PC-9 (cell line): ENCODE results near the gene RENBP.

ENCODE experiments used
- EZH2 ChIP-seq: fragments of 200-600 bp; sonication (generic); IDR thresholded peaks from 2 replicates; pipeline ENCODE4 v1.8.0; 2017; ENCODE audit warnings: antibody characterized with exemption, low read depth
- TF ChIP-seq, protein P1 (sequence below): fragments of 200-600 bp; sonication (generic); conservative IDR thresholded peaks from 2 replicates; pipeline ENCODE4 v1.6.1; 2017; ENCODE audit warnings: mixed run types, antibody characterized with exemption, mild to moderate bottlenecking, moderate library complexity

DNA sequence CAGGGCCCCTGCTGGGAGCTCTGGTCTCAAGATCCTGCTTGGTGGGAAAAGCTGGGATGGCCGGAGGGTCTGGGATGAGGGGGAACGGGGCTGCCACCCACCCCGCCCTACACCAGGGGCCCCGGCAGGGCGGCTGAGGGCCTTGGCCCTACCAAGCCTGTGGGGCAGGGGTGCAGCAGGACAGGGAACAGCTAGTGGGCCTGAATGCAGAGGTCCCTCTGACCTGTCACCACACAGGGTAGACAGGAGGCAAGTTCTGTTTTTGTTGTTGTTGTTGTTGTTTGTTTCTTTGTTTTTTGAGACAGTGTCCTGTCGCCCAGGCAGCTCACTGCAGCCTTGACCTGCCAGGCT lies 332 bp upstream of the RENBP start:
- TF ChIP-seq, protein P1, sequence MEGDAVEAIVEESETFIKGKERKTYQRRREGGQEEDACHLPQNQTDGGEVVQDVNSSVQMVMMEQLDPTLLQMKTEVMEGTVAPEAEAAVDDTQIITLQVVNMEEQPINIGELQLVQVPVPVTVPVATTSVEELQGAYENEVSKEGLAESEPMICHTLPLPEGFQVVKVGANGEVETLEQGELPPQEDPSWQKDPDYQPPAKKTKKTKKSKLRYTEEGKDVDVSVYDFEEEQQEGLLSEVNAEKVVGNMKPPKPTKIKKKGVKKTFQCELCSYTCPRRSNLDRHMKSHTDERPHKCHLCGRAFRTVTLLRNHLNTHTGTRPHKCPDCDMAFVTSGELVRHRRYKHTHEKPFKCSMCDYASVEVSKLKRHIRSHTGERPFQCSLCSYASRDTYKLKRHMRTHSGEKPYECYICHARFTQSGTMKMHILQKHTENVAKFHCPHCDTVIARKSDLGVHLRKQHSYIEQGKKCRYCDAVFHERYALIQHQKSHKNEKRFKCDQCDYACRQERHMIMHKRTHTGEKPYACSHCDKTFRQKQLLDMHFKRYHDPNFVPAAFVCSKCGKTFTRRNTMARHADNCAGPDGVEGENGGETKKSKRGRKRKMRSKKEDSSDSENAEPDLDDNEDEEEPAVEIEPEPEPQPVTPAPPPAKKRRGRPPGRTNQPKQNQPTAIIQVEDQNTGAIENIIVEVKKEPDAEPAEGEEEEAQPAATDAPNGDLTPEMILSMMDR = no peak
- no peak for TF ChIP-seq EZH2
